ENCODE measurements around the gene GALP. TPM values are rescaled to one million over a fixed set of nuclear protein-coding genes. Genes with fewer than 3 reads are reported as not detected.
"Not testable (repeated sequence)": the region's sequence is repeated elsewhere in the genome, so short reads cannot be mapped to it uniquely, and the experiment has no call there.

GALP gene
- total RNA-seq, 1 donor from 2014 or later = not detected

GRCh38 chr19:56176310-56176709 lies 502 bp downstream of the GALP start:
- H3K4me3 Mint-ChIP-seq; H3K27ac Mint-ChIP-seq; H3K4me1 Mint-ChIP-seq (ENCODE audit: low read depth); DNase-seq (ENCODE audit: low spot score); H3K36me3 Mint-ChIP-seq (ENCODE audit: low read depth); intact Hi-C loops (cut with micrococcal nuclease); H3K9me3 Mint-ChIP-seq; H3K27me3 Mint-ChIP-seq (ENCODE audit: insufficient read depth): not testable (repeated sequence)

DNA sequence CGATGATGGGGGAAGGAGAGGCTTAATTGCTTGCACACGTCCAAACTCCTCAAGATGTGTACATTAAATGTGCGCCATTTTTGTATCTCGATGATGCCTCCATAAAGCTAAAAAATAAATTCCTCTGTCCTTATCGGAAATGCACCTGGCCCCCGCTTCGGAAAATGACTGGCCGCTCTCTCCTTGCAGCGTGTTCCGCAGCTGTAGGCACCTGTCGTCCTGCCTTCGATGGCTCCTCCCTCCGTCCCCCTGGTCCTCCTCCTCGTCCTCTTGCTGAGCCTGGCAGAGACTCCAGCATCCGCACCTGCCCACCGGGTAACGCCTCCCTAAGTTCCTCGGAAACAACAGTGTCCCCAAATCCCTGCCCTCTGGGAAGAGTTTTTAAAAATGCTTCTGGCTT lies 1.1 kb downstream of the GALP start:
- Mint-ChIP-seq H3K9me3 (no peaks in the 10 kb centered on the region), H3K36me3 (ENCODE audit: low read depth) (no peaks in the 10 kb centered on the region), H3K4me1 (ENCODE audit: low read depth) (no peaks in the 10 kb centered on the region), H3K27me3 (ENCODE audit: insufficient read depth) (peaks cover 3% of the 10 kb centered on the region), H3K4me3 (no peak overlapping the region), H3K27ac (no peak overlapping the region)
- no peak for DNase-seq (ENCODE audit: low spot score)
- intact Hi-C loops (cut with micrococcal nuclease) = no loop called here

DNA sequence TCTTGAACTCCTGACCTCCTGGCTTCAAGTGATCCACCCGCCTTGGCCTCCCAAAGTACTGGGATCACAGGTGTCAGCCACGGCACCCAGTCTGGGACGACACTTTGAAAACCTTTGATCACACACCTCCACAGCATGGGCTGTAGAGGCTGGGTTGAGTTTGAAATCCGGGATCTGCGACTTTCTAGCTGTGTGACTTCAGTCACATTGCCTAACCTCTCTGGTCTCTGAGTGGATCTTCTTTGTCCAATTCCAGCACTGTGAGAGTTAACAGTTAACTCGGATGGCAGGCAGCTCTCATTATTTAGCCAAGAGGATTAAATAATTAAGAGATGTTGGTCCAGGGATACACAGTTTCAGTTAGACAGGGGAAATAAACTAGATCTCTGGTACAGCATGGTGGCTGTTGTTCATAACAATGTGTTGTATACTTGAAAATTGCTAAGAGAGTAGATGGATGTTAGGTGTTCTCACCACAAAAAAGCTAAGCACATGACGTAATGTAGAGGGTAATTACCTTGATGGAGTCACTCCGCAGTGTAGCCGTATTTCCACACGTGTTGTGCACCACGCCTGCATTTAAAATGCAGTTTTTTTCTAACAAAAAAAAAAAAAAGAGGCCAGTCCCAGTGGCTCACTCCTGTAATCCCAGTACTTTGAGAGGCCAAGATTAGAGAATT lies 1.9 kb downstream of the GALP start:
- intact Hi-C loops (cut with micrococcal nuclease) = no loop called here
- no peaks in the 10 kb centered on the region for H3K36me3 Mint-ChIP-seq (ENCODE audit: low read depth)

GRCh38 chr19:56189785-56190184 lies 14.0 kb downstream of the GALP start:
- intact Hi-C loops (cut with micrococcal nuclease) = no loop called here
- H3K36me3 Mint-ChIP-seq (ENCODE audit: low read depth) = no peaks in the 10 kb centered on the region
- H3K4me1 Mint-ChIP-seq (ENCODE audit: low read depth) = peaks cover 9% of the 10 kb centered on the region
- DNase-seq (ENCODE audit: low spot score) = no peak
- H3K4me3 Mint-ChIP-seq = no peak overlapping the region
- H3K27me3 Mint-ChIP-seq (ENCODE audit: insufficient read depth) = peaks cover 1% of the 10 kb centered on the region
- no peak overlapping the region for H3K27ac Mint-ChIP-seq
- H3K9me3 Mint-ChIP-seq = no peaks in the 10 kb centered on the region

More for the DNA sequence above, 1.9 kb downstream of the GALP start:
- no peak overlapping the region for H3K4me3 Mint-ChIP-seq
- no peaks in the 10 kb centered on the region for H3K4me1 Mint-ChIP-seq (ENCODE audit: low read depth)
- H3K27me3 Mint-ChIP-seq (ENCODE audit: insufficient read depth) = no peaks in the 10 kb centered on the region
- no peak for DNase-seq (ENCODE audit: low spot score)
- no peak overlapping the region for H3K27ac Mint-ChIP-seq
- H3K9me3 Mint-ChIP-seq = no peaks in the 10 kb centered on the region

DNA sequence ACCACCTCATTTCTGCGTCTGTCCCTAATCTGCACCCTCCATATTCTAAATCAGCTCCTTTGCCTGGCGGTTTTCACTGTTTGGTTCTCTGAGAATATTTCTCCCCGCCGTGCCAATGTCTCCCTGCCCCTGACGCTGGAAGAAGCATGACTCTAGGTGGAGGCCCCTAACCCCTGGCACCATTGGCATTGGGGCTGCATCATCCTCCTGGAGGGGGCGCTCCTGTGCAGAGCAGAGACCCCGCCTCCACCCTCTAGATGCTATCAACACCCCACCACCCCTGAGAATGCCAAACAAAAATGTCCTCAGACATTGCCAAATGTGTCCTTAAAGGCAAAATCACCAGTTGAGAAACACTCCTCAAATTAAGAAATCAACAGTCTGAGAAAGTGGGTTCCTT lies 15.3 kb downstream of the GALP start:
- no peaks in the 10 kb centered on the region for H3K36me3 Mint-ChIP-seq (ENCODE audit: low read depth)
- no peak for DNase-seq (ENCODE audit: low spot score)
- intact Hi-C loops (cut with micrococcal nuclease) = no loop called here
- no peak overlapping the region for H3K27ac Mint-ChIP-seq
- H3K4me3 Mint-ChIP-seq = no peak overlapping the region
- H3K9me3 Mint-ChIP-seq = no peaks in the 10 kb centered on the region
- H3K27me3 Mint-ChIP-seq (ENCODE audit: insufficient read depth) = no peaks in the 10 kb centered on the region
- peaks cover under 1% of the 10 kb centered on the region for H3K4me1 Mint-ChIP-seq (ENCODE audit: low read depth)

- no peak for DNase-seq (ENCODE audit: low spot score)
- Mint-ChIP-seq H3K4me1 (ENCODE audit: low read depth) (no peaks in the 10 kb centered on the region), H3K9me3 (no peaks in the 10 kb centered on the region), H3K27me3 (ENCODE audit: insufficient read depth) (no peaks in the 10 kb centered on the region), H3K27ac (no peak overlapping the region), H3K4me3 (no peak overlapping the region), H3K36me3 (ENCODE audit: low read depth) (no peaks in the 10 kb centered on the region)
- intact Hi-C loops (cut with micrococcal nuclease) = no loop called here
These were observed 15.9 kb downstream of the GALP start for GRCh38 chr19:56191711-56192110.

DNA sequence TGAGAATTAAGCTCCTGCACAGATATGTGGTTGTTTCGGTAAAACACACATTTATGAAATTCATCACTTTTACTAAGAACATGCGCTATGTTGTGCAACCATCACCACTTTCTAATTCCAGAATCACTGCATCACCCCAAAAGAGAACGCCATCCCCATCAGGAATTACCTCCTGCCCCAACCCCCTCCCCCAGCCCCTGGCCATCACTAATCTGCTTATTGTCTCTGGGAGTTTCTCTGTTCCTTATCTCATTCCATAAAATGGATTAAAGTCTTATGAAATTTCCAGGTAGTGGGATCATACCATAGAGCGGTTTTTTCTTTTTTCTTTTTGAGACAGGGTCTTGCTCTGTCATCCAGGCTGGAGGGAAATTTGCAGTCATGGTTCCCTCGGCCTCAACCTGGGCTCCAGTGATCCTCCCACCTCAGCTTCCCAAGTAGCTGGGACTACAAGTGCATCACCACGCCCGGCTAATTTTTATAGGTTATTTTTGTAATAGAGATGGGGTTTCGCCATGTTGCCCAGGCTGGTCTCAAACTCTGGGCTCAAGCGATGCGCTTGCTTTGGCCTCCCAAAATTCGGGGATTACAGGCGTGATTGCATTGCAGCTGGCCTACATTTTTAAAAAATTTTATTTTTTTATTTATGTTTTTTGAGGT lies 18.3 kb downstream of the GALP start:
- H3K4me3 Mint-ChIP-seq = no peak overlapping the region
- no peaks in the 10 kb centered on the region for H3K4me1 Mint-ChIP-seq (ENCODE audit: low read depth)
- intact Hi-C loops (cut with micrococcal nuclease) = no loop called here
- H3K27me3 Mint-ChIP-seq (ENCODE audit: insufficient read depth) = no peaks in the 10 kb centered on the region
- no peaks in the 10 kb centered on the region for H3K9me3 Mint-ChIP-seq
- H3K27ac Mint-ChIP-seq = no peak overlapping the region
- no peak for DNase-seq (ENCODE audit: low spot score)
- H3K36me3 Mint-ChIP-seq (ENCODE audit: low read depth) = no peaks in the 10 kb centered on the region

GRCh38 chr19:56197646-56198045 lies 21.8 kb downstream of the GALP start, which contains the start of gene ZSCAN5B:
ZSCAN5B (minus strand) TSS chr19:56197783; CDS start chr19:56193052, 4,731 bp downstream.
- intact Hi-C loops (cut with micrococcal nuclease); H3K9me3 Mint-ChIP-seq; H3K27me3 Mint-ChIP-seq (ENCODE audit: insufficient read depth); H3K36me3 Mint-ChIP-seq (ENCODE audit: low read depth); DNase-seq (ENCODE audit: low spot score); H3K4me3 Mint-ChIP-seq; H3K4me1 Mint-ChIP-seq (ENCODE audit: low read depth); H3K27ac Mint-ChIP-seq: not testable (repeated sequence)

DNA sequence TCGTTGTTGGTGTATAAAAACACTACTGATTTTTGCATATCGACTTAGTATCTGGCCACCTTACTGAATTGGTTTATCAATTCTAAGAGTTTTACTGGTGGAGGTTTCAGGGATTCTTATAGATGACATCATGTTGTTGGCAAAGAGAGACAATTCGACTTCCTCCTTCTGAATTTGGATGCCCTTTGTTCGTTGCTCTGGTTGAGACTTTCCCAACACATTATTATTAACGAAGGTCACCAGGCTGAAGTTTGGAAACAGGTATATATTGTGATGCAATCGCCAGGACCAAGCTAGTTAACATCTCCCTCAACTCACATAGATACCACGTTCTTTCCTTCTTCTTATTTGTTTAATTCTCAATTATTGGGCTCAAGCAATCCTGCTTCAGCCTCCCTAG lies 23.9 kb downstream of the GALP start:
- intact Hi-C loops (cut with micrococcal nuclease) = no loop called here
- Mint-ChIP-seq H3K4me3 (no peak overlapping the region), H3K4me1 (ENCODE audit: low read depth) (no peaks in the 10 kb centered on the region), H3K9me3 (no peaks in the 10 kb centered on the region), H3K27me3 (ENCODE audit: insufficient read depth) (peaks cover 4% of the 10 kb centered on the region), H3K36me3 (ENCODE audit: low read depth) (no peaks in the 10 kb centered on the region), H3K27ac (no peak overlapping the region)
- no peak for DNase-seq (ENCODE audit: low spot score)

DNA sequence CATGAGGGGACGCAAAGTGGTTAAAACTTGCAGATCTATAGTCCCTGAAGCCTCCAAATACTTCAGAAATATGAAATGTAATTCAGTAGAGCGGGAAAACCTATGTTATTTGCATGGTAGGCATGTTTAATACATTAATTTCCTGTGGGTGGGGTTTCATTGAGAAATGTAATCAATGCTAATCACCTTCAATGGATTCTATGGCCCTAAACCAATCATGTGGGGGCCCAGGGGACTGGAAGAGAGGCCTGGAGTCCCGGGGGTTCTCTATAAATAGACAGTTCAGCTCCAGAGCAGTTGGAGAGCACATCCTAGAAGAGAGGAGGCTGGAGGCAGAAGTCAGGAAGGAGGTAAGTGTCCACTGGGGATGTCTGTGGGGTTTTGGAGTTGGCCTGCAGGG lies 26.2 kb downstream of the GALP start, which contains the start of gene ZSCAN5C:
ZSCAN5C (plus strand) TSS at position 301 of the 400 bp plus-strand sequence. CDS start 3,641 bp downstream, outside the sequence.
- no peak within 1 kb of the TSS for H3K4me3 Mint-ChIP-seq
- intact Hi-C loops (cut with micrococcal nuclease) = no loop called here
- H3K27ac Mint-ChIP-seq = no peak within 1 kb of the TSS
- no peak for DNase-seq (ENCODE audit: low spot score)
- H3K9me3 Mint-ChIP-seq = no peaks in the 10 kb centered on the region
- H3K27me3 Mint-ChIP-seq (ENCODE audit: insufficient read depth) = peaks cover 4% of the 10 kb centered on the region
- no peaks in the 10 kb centered on the region for H3K4me1 Mint-ChIP-seq (ENCODE audit: low read depth)
- no peaks in the 10 kb centered on the region for H3K36me3 Mint-ChIP-seq (ENCODE audit: low read depth)

DNA sequence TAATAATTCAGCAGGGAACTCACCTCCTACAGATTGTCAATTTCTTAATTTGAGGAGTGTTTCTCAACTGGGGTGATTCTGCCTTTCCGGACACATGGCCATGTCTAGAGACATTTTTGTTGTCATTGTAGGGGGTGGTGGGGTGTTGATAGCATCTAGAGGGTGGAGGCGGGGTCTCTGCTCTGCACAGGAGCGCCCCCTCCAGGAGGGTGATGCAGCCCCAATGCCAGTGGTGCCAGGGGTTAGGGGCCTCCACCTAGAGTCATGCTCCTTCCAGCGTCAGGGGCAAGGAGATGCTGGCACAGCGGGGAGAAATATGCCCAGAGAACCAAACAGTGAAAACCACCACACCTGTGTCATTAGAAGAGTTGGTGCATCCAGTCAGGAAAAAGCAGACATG lies 31.8 kb downstream of the GALP start:
- H3K36me3 Mint-ChIP-seq (ENCODE audit: low read depth) = not testable (repeated sequence)

DNA sequence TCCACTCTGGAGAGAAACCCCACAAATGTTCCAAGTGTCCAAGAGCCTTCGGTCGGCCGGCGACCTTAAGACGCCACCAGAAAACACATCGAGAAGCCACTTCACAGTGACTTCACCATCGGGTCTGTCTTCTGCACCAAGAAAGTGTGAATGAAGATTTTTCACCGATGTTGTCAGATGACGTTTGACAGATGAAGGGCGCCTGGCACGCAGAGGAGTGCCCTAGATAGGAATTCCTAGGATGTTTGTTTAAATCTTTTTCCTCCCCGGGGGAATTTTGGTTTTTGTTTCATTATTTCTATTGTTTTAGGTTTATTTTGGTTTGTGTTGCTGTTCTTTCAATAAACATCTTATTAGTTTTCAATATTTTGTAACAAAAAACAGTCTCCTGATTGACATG lies 33.3 kb downstream of the GALP start:
- H3K27ac Mint-ChIP-seq = no peak overlapping the region
- H3K9me3 Mint-ChIP-seq = no peaks in the 10 kb centered on the region
- intact Hi-C loops (cut with micrococcal nuclease) = no loop called here
- no peaks in the 10 kb centered on the region for H3K4me1 Mint-ChIP-seq (ENCODE audit: low read depth)
- DNase-seq (ENCODE audit: low spot score) = no peak
- no peak overlapping the region for H3K4me3 Mint-ChIP-seq
- no peaks in the 10 kb centered on the region for H3K27me3 Mint-ChIP-seq (ENCODE audit: insufficient read depth)
- no peaks in the 10 kb centered on the region for H3K36me3 Mint-ChIP-seq (ENCODE audit: low read depth)

More for the DNA sequence above, 31.8 kb downstream of the GALP start:
- H3K4me1 Mint-ChIP-seq (ENCODE audit: low read depth); H3K4me3 Mint-ChIP-seq; H3K27ac Mint-ChIP-seq; H3K27me3 Mint-ChIP-seq (ENCODE audit: insufficient read depth); H3K9me3 Mint-ChIP-seq; intact Hi-C loops (cut with micrococcal nuclease); DNase-seq (ENCODE audit: low spot score): not testable (repeated sequence)

GRCh38 chr19:56210036-56210435 lies 34.2 kb downstream of the GALP start:
- H3K27ac Mint-ChIP-seq; intact Hi-C loops (cut with micrococcal nuclease); H3K27me3 Mint-ChIP-seq (ENCODE audit: insufficient read depth); H3K9me3 Mint-ChIP-seq; H3K4me3 Mint-ChIP-seq; H3K4me1 Mint-ChIP-seq (ENCODE audit: low read depth); H3K36me3 Mint-ChIP-seq (ENCODE audit: low read depth); DNase-seq (ENCODE audit: low spot score): not testable (repeated sequence)
